Measurements from ENCODE around the gene PPP1R14C. TPM values are rescaled to one million over a fixed set of nuclear protein-coding genes. Genes with fewer than 3 reads are reported as not detected.

The PPP1R14C gene
- total RNA-seq, 1 donor from 2014 or later = 0.98 TPM

- H3K9me3 Mint-ChIP-seq (ENCODE audit: low read depth) = no peaks in the 10 kb centered on the region
- peaks cover 9% of the 10 kb centered on the region for H3K27me3 Mint-ChIP-seq
- H3K4me3 Mint-ChIP-seq (ENCODE audit: low read depth) = no peak overlapping the region
- H3K36me3 Mint-ChIP-seq (ENCODE audit: insufficient read depth) = no peaks in the 10 kb centered on the region
- H3K27ac Mint-ChIP-seq = no peak overlapping the region
- H3K4me1 Mint-ChIP-seq (ENCODE audit: low read depth) = peaks cover 14% of the 10 kb centered on the region
- TF ChIP-seq CTCF (IDR thresholded peaks at IDR 0.05; ENCODE audit: unreplicated experiment) = no peak
- no peak for DNase-seq (ENCODE audit: low spot score, unreplicated experiment)
Observed at GRCh38 chr6:150203871-150204545, 61.2 kb downstream of the PPP1R14C start.

GRCh38 chr6:150204705-150205472, 62.0 kb downstream of the PPP1R14C start:
- no peaks in the 10 kb centered on the region for H3K36me3 Mint-ChIP-seq (ENCODE audit: insufficient read depth)
- peaks cover 14% of the 10 kb centered on the region for H3K4me1 Mint-ChIP-seq (ENCODE audit: low read depth)
- no peak for TF ChIP-seq CTCF (IDR thresholded peaks at IDR 0.05; ENCODE audit: unreplicated experiment)
- no peak overlapping the region for H3K27ac Mint-ChIP-seq
- peaks cover 9% of the 10 kb centered on the region for H3K27me3 Mint-ChIP-seq
- DNase-seq (ENCODE audit: low spot score, unreplicated experiment) = no peak
- no peaks in the 10 kb centered on the region for H3K9me3 Mint-ChIP-seq (ENCODE audit: low read depth)
- no peak overlapping the region for H3K4me3 Mint-ChIP-seq (ENCODE audit: low read depth)

GRCh38 chr6:150207931-150208570, 65.2 kb downstream of the PPP1R14C start:
- no peak overlapping the region for H3K4me3 Mint-ChIP-seq (ENCODE audit: low read depth)
- no peaks in the 10 kb centered on the region for H3K9me3 Mint-ChIP-seq (ENCODE audit: low read depth)
- H3K27me3 Mint-ChIP-seq = peaks cover 15% of the 10 kb centered on the region

GRCh38 chr6:150208611-150209352, 65.9 kb downstream of the PPP1R14C start:
- Mint-ChIP-seq H3K27me3 (peaks cover 15% of the 10 kb centered on the region), H3K27ac (no peak overlapping the region), H3K4me1 (ENCODE audit: low read depth) (peaks cover 2% of the 10 kb centered on the region), H3K9me3 (ENCODE audit: low read depth) (no peaks in the 10 kb centered on the region), H3K36me3 (ENCODE audit: insufficient read depth) (no peaks in the 10 kb centered on the region), H3K4me3 (ENCODE audit: low read depth) (no peak overlapping the region)
- TF ChIP-seq CTCF (IDR thresholded peaks at IDR 0.05; ENCODE audit: unreplicated experiment) = no peak
- DNase-seq (ENCODE audit: low spot score, unreplicated experiment) = no peak

More at GRCh38 chr6:150207931-150208570, 65.2 kb downstream of the PPP1R14C start:
- no peak for DNase-seq (ENCODE audit: low spot score, unreplicated experiment)
- no peak overlapping the region for H3K27ac Mint-ChIP-seq
- TF ChIP-seq CTCF (IDR thresholded peaks at IDR 0.05; ENCODE audit: unreplicated experiment) = no peak
- no peaks in the 10 kb centered on the region for H3K36me3 Mint-ChIP-seq (ENCODE audit: insufficient read depth)
- peaks cover 2% of the 10 kb centered on the region for H3K4me1 Mint-ChIP-seq (ENCODE audit: low read depth)

- Mint-ChIP-seq H3K4me1 (ENCODE audit: low read depth) (peaks cover 2% of the 10 kb centered on the region), H3K27ac (no peak overlapping the region), H3K9me3 (ENCODE audit: low read depth) (no peaks in the 10 kb centered on the region), H3K4me3 (ENCODE audit: low read depth) (no peak overlapping the region), H3K36me3 (ENCODE audit: insufficient read depth) (no peaks in the 10 kb centered on the region), H3K27me3 (peaks cover 14% of the 10 kb centered on the region)
- DNase-seq (ENCODE audit: low spot score, unreplicated experiment) = no peak
- no peak for TF ChIP-seq CTCF (IDR thresholded peaks at IDR 0.05; ENCODE audit: unreplicated experiment)
Observed at GRCh38 chr6:150209415-150209814, 66.6 kb downstream of the PPP1R14C start.
